ENCODE results near the gene DNAH8.

The DNAH8 gene

DNA sequence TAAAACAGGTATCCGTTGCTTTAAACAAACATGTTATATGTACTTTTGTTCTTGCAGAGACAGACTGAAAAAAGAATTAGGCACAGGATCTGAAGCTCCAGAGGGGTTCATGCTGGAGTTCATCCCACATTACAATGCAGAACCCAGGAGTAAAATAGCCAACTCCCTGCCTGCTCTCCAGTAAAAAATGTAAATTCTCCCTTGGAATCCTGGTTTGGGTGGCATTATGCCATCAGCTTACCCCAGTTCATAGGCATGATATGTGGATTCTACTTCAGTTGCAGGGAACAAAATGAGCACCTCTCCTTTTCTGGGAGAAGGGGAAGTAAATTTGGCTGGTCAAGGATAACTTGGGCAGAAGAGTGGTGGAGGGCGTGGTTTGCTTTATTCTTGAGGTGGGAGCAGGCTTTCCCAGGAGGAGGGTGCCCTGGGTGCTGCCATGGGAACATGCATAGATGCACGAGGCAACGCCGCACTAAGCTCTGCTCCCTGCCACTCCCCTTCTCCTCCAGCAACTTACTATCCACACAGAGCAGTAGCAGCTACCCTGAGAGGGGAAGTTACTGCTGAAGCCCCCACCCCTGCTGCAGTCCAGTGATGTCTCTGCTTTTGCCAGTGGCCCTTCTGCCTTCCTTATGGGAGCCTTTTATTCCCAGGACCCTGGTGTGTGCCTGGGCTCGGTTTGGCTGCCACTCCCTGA, 261.8 kb downstream of the DNAH8 start:
- no peak for DNase-seq

- DNase-seq: no peak
Measured at GRCh38 chr6:38978139-38978704, 263.1 kb downstream of the DNAH8 start.

DNA sequence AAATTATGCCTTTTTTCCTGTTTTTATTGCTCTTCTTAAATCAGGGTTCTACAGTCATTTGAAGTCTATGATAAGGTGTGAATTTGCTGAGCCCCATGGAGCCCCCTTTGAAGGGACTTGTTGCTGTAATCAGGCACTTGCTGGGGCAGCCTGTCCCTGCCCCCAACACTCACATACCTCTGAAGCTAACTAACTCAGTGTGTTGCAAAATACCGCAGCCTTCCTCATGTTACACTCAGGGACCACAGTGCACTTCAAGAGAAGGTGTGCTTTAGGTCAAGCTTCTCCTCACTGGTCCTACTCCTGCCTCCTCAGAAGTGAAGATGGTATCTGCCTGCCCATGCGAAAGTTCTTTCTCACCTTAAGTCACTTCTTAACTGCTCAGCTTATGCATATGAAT, 267.4 kb downstream of the DNAH8 start:
- no peak for DNase-seq

DNA sequence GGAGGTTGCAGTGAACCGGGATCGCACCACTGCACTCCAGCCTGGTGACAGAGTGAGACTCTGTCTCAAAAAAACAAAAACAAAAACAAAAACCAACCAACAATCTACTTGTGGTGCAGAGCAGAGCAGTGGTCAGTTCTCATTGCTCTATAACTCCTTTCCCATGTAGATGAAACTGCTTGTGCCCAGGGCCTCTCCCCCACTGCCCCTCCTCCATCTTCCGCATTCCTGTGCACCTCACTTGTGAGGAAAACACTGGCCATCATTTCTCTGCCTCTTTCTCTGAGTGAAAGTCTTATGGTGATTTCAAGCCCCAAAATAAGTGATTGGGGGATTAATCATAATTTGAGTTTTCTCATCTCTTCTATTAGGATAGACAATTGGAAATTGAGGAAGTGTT, 269.6 kb downstream of the DNAH8 start:
- no peak for DNase-seq

DNA sequence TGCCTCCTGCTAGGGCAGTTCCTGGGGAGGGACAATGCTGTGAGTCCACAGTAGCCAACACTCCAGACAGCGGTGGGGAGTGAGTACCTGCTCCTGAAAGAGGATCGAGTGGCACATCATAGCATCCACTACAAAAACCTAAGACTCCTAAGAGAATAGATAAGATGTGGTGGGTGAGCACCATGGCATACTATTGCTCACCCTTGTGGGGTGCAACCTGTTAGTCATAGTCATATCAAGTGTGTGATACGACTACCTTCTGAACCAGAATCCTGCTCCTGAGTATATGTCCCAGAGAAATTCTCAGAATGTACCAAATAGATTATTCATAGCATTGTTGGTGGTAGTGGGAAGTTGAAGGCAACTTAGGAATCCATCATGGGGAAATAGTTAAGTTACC, 270.7 kb downstream of the DNAH8 start:
- DNase-seq: no peak

DNA sequence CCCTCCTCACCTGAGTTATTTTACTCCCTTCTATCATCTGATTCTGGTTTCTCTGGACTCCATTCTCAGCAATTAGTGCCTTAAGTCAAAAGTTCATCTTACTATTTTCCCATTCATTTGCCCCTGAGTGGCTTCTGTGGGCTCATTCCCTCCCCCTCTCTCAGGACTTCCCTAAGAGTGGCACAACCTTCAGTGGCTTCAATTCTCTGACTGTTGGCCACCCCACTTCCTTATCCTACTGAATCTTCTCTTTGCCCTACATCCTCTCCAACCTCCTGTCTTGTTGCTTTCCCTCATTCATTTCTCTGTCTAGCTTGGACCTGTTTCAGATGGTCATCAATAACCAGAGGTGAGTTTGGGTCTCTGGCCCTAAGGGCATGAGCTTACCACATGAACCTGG, 272.4 kb downstream of the DNAH8 start:
- DNase-seq: no peak

- no peak for DNase-seq
Measured at GRCh38 chr6:38988736-38989449, 273.8 kb downstream of the DNAH8 start.

DNA sequence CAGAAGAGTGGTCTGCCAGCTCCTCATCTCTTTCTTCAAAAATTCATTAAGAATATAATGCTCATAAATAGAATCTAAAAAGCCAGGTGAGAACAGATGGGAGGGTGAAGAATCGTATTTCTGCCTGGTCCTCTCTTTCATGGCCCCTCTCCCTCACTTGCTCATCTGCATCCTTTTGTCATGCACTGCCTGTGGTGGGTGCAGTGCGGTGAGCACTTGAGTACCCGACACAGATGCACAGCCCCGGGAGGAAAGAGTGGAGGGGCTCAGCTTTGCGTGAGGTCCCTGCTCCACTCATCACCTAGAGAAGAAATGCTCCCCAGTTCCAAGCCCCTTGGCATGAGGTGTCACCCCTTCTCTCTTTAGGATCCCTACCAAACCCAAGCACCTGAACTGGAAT, 275.4 kb downstream of the DNAH8 start:
- no peak for DNase-seq

GRCh38 chr6:38996676-38997075, 281.6 kb downstream of the DNAH8 start:
- DNase-seq: no peak

GRCh38 chr6:38997128-38997761, 282.1 kb downstream of the DNAH8 start:
- DNase-seq: peak; percentile 7

DNA sequence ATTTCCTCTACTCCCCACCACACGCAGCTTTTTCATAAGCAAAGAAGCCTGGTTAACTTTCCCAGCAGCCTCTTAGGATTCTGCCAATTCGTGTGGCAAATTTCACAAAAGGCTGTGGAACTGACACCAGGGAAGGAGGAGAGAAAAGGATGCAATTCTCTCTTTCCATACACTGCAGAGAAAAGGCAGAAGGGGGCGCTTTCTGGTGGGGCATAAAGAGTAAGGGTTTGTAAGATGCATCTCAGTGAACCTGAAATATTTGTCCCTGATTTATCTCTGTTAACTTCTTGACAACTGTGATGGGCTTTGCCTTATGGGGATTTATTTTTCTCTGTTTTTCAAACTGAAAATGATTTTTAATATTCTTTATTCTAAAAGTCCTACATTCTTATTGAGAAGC, 288.0 kb downstream of the DNAH8 start:
- no peak for DNase-seq

- no peak for DNase-seq
Measured at GRCh38 chr6:39003492-39003891, 288.4 kb downstream of the DNAH8 start.

DNA sequence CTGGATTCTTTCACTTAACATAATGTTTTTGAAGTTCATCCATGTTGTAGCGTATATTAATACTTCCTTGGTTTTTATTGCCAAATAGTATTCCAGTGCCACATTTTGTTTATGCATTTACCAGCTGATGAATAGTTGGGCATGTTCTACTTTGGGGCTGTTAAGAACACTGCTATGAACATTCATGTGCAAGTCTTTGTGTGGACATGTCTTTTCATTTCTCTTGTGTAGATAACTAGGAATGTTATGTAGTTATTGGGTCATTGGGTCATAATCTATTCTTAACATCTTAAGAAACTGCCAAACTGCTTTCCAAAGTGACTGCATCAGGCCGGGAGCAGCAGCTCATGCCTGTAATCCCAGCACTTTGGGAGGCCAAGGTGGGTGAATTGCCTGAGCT, 289.7 kb downstream of the DNAH8 start:
- no peak for DNase-seq

DNA sequence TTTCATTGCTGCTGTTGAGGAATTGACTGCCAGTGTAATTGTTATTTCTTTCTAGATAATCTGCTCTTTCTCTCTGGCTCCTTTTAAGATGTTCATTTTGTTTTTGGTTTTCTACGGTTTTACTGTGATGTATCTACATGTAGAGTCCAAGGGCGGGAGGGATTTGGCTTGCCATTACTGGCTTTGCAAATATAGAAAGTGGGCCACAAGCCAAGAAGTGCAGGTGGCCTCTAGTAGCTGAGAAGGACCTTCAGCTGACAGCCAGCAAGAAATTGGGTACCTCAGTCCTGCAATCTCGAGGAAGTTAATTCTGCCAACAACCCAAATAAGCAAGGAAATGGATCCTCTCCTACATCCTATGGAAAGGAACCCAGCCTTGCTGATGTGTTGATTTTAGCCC, 290.7 kb downstream of the DNAH8 start:
- DNase-seq: no peak

DNA sequence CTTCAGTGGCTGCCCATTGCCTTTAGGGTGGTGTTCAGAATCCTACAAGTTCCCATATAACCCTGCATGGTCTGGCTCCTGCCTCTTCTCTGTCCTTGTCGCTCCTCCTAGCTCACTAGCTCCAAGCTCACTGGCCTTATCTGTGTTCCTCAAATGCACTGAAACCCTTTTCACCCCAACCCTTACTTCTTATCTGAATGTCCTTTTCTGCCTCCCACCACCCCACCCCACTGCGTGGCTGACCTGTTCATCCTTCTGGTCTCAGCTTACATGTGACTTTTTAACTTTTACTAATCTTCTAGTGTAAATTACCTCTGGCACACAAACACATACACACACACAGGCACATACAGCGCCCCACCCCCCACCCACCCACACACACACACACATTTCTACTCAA, 292.5 kb downstream of the DNAH8 start:
- no peak for DNase-seq

GRCh38 chr6:39008737-39009136, 293.6 kb downstream of the DNAH8 start:
- no peak for DNase-seq

- no peak for DNase-seq
Measured at GRCh38 chr6:39009476-39009875, 294.4 kb downstream of the DNAH8 start.

DNA sequence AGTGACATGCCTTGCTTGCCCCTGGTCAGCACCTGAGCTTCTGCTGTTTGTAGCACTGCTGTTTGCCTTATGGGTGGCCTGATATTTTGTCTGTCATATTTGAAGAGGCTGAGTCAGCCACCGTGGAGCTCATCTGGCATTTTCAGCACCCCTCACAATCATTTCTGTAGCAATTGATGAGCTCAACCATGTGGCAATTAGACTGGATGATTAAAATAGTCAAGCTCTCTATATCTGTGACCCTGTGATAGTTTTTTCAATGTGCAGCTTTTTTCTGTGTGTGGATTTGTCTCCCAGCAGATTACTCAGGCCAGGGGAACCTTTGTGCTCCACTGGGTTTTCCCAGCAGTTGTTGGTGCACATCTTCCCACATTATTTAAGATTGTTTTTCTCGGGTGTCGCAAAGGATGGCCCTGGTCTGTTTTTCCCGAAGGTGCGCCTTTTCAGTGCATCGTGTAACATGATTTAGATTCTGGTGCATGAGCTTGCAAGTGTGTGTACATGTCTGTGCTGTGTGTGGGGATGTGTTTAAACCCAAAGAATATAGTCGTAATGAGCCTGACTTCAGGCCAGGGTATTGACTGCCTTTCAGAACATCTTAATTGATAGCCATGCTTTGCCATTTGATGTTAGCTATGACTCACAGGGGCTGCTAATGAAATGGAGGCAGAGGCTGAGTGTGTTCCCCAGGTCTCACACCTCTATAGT, 301.9 kb downstream of the DNAH8 start:
- no peak for DNase-seq

DNA sequence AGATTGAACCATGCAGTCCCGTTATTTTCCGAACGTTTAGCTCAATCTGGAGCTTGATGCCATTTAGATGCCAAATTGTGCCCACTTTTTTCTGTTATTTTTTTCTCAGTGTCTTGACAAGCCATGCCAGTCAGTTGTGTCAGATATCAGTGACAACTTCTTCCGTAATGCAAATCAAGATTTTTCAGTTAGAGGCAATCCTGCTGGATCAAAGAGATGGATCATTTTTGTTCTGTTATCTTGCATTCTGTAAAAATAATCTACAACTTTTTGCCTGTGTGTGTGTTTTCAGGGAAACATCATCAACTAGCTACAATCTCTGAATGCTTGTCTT, 302.4 kb downstream of the DNAH8 start:
- no peak for DNase-seq

DNA sequence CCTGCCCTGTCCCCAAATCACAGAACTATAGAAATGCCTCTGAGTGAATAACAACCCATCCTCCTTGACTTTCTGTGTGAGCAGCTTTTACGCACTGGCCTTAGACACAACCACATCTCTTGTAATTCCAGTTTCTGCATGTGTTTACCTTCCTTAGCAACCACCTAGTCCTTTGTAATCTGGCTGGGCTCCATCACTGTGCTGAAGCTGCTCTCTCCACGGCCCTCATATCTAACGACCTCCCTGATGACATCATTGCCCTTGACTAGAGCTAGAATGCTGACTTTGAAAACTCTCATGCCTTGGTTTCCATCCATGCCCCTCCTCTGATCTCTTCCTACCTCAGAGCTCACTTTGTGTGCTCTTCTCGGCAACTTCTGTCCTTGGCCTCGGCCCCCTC, 303.0 kb downstream of the DNAH8 start:
- DNase-seq: no peak

GRCh38 chr6:39020136-39020535, 305.0 kb downstream of the DNAH8 start:
- no peak for DNase-seq

GRCh38 chr6:39021041-39021440, 305.9 kb downstream of the DNAH8 start:
- DNase-seq: no peak

DNA sequence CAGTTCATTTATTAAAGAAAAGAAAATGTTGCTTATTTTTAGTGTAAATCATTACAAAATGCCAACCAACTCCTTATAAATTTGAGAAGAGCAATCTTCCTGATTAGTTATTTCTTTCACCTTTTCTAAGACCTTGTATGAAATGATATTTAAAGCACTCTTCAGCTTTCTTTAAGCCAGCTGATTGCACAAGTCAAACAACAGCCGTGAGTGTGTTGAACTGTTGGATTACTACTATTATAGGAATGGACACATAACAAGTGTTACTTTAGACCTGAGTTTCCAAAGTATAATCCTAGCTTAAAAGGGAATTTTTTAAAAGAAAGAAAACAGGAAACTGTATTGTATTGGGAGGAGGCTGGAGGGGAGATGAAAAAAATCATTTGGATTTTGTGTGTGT, 306.7 kb downstream of the DNAH8 start:
- no peak for DNase-seq

GRCh38 chr6:39026175-39026574, 311.1 kb downstream of the DNAH8 start:
- no peak for DNase-seq

Measured in fibroblast of skin of right biceps (primary cell).